GM12865 (cell line): Measurements from ENCODE around the gene TMEM131L.

Experiments used
- DNase-seq: peaks from one replicate; pipeline ENCODE4 v3.0.0; 2010; ENCODE audit warnings: low read depth
- H3K4me3 ChIP-seq: 2 replicates; pipeline ENCODE4 v1.5.1; 2011; ENCODE audit warnings: mild to moderate bottlenecking, low read depth, low read length, control low read depth
- TF ChIP-seq, protein P1 (sequence below): IDR thresholded peaks from 2 replicates; pipeline ENCODE4 v1.5.1; 2011; ENCODE audit warnings: low read length, control low read depth, low read depth, inconsistent platforms; ENCODE audit not compliant: insufficient read depth; ENCODE audit errors: missing control alignments

Gene TMEM131L

DNA sequence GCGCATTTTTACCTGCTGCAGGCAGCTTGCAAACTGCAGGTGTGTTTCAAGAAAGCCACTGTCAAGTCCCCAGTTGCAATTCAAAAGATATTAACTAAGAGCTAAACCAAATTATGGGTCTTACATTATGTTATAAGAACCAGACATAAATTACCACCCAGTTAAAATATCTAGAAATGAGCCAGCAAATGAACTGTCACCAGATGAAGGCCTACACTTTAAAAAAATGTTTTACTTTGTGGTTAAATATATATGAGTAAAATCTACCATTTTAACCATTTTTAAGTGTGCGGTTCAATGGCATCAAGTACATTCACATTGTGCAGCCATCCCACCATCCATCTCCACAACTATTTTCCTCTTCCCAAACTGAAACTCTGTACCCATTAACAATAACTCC, 32.0 kb upstream of the TMEM131L start:
- TF ChIP-seq, protein P1, sequence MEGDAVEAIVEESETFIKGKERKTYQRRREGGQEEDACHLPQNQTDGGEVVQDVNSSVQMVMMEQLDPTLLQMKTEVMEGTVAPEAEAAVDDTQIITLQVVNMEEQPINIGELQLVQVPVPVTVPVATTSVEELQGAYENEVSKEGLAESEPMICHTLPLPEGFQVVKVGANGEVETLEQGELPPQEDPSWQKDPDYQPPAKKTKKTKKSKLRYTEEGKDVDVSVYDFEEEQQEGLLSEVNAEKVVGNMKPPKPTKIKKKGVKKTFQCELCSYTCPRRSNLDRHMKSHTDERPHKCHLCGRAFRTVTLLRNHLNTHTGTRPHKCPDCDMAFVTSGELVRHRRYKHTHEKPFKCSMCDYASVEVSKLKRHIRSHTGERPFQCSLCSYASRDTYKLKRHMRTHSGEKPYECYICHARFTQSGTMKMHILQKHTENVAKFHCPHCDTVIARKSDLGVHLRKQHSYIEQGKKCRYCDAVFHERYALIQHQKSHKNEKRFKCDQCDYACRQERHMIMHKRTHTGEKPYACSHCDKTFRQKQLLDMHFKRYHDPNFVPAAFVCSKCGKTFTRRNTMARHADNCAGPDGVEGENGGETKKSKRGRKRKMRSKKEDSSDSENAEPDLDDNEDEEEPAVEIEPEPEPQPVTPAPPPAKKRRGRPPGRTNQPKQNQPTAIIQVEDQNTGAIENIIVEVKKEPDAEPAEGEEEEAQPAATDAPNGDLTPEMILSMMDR: no peak
- peak; percentile 18 for DNase-seq
- peak overlapping the region; percentile 44 for H3K4me3 ChIP-seq

DNA sequence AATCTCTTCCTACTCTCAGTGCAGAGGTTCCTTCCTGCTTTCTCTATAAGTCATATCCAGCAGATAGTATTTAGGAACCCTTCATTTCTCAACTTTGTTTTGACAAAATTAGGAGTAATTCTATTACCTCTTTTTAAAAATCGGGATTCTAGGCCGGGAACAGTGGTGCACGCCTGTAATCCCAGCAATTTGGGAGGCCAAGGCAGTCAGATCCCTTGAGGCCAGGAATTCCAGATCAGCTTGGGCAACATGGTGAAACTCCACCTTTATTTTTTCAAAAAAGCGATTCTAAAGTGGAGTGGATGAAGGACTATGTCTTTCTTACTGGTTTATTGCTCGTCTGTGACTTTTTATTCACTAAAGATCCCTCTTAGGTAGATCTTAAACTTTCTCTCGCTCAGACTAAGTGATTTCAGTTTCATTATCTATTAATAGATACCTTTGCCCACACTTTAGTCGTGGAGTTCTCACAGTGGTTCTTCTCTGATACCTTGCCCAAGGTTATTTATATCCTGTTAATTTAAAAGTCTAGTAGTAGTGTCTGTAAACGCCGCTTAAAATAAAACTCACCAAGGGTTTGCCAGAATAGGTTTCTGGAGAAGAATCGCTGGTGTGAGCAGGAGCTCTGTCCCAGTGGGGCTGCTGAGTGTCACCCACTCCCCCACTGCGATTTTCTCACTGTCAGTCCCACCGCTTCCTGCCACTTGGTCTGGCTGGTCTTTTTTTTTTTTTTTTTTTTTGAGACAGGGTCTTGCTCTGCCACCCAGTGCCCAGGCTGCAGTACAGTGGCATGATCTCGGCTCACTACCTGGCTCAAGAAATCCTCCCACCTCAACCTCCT, 27.0 kb upstream of the TMEM131L start:
- peak; percentile 76 for DNase-seq
- peak overlapping the region; percentile 61 for H3K4me3 ChIP-seq
- TF ChIP-seq, protein P1: no peak

DNA sequence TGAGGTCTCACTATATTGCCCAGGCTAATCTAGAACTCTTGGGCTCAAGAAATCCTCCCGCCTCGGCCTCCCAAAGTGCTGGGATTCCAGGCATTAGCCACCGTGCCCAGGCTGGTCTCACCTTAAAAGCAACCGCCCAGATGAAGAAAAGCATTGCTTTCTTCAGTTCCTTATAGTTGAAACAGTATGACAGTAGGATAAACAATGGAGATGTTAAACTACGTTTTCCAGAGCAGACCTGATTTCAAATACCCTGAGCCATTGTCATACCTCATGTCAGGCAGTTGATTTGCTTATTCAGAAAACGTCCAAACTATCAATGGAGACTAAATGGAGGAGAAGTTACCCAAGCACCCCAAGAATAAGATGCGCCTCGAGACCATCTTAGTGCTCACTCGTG, 26.3 kb upstream of the TMEM131L start:
- peak overlapping the region; percentile 61; the same call in 1 of the 2 replicates for H3K4me3 ChIP-seq
- TF ChIP-seq, protein P1: no peak
- DNase-seq: no peak

DNA sequence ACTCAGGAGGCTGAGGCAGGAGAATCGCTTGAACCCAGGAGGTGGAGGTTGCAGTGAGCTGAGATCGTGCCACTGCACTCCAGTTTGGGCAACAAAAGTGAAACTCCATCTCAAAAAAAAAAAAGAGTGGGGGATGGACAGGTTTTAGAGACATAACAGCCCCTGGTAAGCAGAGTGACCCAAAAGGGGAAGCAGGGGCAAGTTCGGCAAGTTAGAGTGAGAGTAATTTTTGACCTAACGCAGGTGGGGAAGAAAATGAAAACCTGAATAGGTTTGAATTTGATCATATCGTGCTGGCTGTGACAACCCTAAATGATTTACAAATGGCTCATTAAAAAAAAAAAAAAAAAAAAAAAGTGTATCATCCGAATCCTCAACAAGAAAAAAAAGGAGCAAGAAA, 25.7 kb upstream of the TMEM131L start:
- TF ChIP-seq, protein P1: no peak
- H3K4me3 ChIP-seq: no peak overlapping the region
- peak; percentile 56 for DNase-seq

DNA sequence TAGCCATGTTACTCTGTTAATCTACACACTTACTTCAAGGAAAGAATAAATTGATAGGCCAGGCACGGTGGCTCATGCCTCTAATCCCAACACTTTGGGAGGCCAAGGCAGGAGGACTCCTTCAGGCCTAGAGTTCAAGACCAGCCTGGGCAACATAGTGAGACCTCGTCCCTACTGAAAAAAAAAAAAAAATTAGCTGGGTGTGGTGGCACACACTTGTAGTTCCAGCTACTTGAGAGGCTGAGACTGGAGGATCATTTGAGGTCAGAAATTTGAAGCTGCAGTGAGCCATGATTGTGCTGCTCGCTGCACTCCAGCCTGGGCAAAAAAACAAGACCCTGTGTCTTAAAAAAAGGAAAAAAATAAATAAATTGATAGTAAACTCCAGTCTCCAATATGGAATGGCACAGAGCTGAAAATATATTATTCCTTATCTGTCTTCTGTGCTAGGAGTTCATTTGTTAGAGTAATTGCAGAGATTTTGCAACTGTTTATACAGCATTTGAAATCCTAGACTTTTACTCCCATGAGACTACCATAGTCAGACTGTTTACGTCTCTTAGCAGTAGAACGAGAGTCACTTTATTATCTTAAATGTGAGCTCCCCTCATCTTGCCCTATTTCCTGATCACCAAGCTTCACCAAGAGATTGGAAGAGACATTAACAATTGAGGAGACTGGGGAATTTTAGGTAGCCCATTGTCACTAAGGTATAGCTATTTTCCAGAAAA, 18.8 kb upstream of the TMEM131L start:
- TF ChIP-seq, protein P1: no peak
- no peak overlapping the region for H3K4me3 ChIP-seq
- DNase-seq: no peak

DNA sequence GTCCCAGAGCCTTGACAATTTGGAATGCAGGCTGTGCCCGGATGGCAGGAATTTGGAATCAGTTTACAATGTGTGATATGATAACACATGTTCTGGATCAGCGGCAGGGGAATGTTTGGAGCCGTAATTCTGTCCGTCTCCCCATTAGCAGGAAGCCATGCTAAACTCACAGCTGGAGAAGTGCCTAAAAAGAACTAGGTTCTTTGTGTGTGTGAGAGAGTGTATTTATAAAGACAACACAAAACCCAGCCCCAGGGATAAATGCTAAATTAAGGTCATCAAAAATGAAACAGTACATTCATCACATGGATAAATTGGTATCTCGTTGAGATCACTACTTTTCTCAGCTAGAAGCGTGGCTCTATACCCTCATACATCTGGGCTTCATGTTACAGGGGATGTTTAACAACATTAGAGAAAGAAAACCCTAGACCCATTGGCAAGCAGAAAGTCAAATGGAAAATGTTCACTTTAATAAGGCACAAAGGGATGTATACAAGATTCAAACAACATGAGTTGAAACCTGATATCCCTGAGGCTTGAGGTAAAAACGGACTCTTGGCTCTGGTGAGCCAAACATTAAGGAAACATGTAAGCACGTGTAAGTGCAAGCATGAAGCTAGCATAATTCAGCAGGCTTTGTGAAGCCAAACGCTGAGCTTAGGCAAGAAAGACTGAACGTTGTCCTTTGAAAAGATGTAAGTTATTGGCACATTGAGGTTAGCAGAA, 18.0 kb upstream of the TMEM131L start:
- DNase-seq: no peak
- TF ChIP-seq, protein P1: no peak
- no peak overlapping the region for H3K4me3 ChIP-seq
